ENCODE results near the gene TMC3. TPM values are rescaled to one million over a fixed set of nuclear protein-coding genes. Genes with fewer than 3 reads are reported as not detected.

The TMC3 gene
- total and polyA plus RNA-seq, 10 of the 15 experiments (the other 5 are each of a cell fraction or from before 2014, with no cell fraction given) = 0.03 to 0.04 (median 0.04) TPM; not detected in 7

DNA sequence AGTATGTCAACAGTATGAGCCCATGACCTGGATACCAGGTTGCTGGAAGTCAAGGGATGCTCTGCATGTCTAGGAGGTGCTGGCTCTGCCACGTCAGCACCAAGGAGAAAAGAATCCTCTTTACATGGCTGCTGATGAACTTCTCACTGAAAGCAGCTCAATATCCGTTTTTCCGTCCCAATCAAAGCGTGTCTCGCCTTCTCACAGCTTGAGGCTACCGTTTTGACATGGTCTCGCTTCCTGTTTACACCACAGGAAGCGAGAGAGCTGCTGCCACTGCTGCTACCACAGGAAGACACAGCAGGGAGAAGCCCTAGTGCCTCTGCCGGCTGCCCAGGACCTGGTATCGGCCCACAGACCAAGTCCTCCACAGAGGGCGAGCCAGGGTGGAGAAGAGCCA, 77.3 kb downstream of the TMC3 start:
- H3K9me3 ChIP-seq (replicated peaks; ENCODE audit: control insufficient read depth, insufficient read depth, low read length) = no peaks in the 10 kb centered on the region
- H3K4me3 ChIP-seq = peak overlapping the region; percentile 75
- peaks cover 80% of the 10 kb centered on the region for H3K79me2 ChIP-seq (ENCODE audit: control insufficient read depth, insufficient read depth, low read length)
- no peaks in the 10 kb centered on the region for H3K27me3 ChIP-seq (replicated peaks in 1 of 2; ENCODE audit: control insufficient read depth in 2 of 2, insufficient read depth in 2 of 2, low read length in 1 of 2)
- H3K4me2 ChIP-seq (ENCODE audit: control insufficient read depth, insufficient read depth) = peak overlapping the region; percentile 100
- 2% methylated on average over 11 of the region's 11 CpGs for WGBS (ENCODE audit: insufficient coverage, insufficient replicate concordance, low lambda C conversion rate, missing lambda C conversion rate)
- CTCF ChIA-PET = interaction anchor here (0.9 to 6.6 kb wide), 10 partner anchors 10 to 41 kb away, joined by 3 to 66 read pairs (median 4); no protein-coding TSS in a partner anchor
- in situ Hi-C loops (cut with MboI) = loop anchor here (10.0 to 25.0 kb wide), 5 partner anchors 302 to 1916 kb away; partner anchors contain the start of genes HDGFL3 and RPS17
- H3K4me1 ChIP-seq (ENCODE audit: control insufficient read depth, insufficient read depth, low read length) = peaks cover 60% of the 10 kb centered on the region
- peaks cover 0 to 3% of the 10 kb centered on the region in 2 experiments; a peak in 2 of 4 replicates for H3K36me3 ChIP-seq (ENCODE audit: control insufficient read depth in 2 of 2, insufficient read depth in 2 of 2, low read length in 1 of 2)
- H3K9ac ChIP-seq (ENCODE audit: control insufficient read depth, insufficient read depth, low read length) = peak overlapping the region; percentile 79
- RAD21 ChIA-PET (ENCODE audit: unreplicated experiment) = interaction anchor here (0.6 to 8.4 kb wide), 8 partner anchors 10 to 270 kb away, joined by 3 to 73 read pairs (median 4); partner anchors contain the start of gene STARD5
- no peaks in the 10 kb centered on the region for H4K20me1 ChIP-seq (ENCODE audit: control insufficient read depth, insufficient read depth)
- peak; percentile 92 for FAIRE-seq
- intact Hi-C loops (cut with micrococcal nuclease; ENCODE audit: unreplicated experiment) = loop anchor here (10.0 kb wide), 1 partner anchor 748 kb away; the partner anchor contains the start of gene MEX3B
- peak; percentile 44 for ATAC-seq
- no TSS peak for BruUV-seq (replicated peaks)
- peak; percentile 95 for DNase-seq (ENCODE audit: low read depth, low spot score)
- SMC1A ChIA-PET (ENCODE audit: uncharacterized antibody, unreplicated experiment) = interaction anchor here (0.7 to 9.6 kb wide), 12 partner anchors 11 to 273 kb away, joined by 3 to 109 read pairs (median 4); partner anchors contain the start of gene STARD5
- H2AFZ ChIP-seq (ENCODE audit: control insufficient read depth, low read depth, low read length) = peak overlapping the region; percentile 12; the same call in 1 of the 2 replicates
- H3K27ac ChIP-seq (ENCODE audit: control insufficient read depth, insufficient read depth) = peak overlapping the region; percentile 99
- POLR2A ChIA-PET = interaction anchor here (0.7 to 1.6 kb wide), 4 partner anchors 10 to 27 kb away, joined by 3 to 5 read pairs (median 4); partner anchors contain the start of gene STARD5
- TF ChIP-seq, protein P1, sequence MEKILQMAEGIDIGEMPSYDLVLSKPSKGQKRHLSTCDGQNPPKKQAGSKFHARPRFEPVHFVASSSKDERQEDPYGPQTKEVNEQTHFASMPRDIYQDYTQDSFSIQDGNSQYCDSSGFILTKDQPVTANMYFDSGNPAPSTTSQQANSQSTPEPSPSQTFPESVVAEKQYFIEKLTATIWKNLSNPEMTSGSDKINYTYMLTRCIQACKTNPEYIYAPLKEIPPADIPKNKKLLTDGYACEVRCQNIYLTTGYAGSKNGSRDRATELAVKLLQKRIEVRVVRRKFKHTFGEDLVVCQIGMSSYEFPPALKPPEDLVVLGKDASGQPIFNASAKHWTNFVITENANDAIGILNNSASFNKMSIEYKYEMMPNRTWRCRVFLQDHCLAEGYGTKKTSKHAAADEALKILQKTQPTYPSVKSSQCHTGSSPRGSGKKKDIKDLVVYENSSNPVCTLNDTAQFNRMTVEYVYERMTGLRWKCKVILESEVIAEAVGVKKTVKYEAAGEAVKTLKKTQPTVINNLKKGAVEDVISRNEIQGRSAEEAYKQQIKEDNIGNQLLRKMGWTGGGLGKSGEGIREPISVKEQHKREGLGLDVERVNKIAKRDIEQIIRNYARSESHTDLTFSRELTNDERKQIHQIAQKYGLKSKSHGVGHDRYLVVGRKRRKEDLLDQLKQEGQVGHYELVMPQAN (conservative IDR thresholded peaks at IDR 0.05) = no peak
- TF ChIP-seq, protein P2, sequence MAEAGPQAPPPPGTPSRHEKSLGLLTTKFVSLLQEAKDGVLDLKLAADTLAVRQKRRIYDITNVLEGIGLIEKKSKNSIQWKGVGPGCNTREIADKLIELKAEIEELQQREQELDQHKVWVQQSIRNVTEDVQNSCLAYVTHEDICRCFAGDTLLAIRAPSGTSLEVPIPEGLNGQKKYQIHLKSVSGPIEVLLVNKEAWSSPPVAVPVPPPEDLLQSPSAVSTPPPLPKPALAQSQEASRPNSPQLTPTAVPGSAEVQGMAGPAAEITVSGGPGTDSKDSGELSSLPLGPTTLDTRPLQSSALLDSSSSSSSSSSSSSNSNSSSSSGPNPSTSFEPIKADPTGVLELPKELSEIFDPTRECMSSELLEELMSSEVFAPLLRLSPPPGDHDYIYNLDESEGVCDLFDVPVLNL (IDR thresholded peaks at IDR 0.05; ENCODE audit: low read depth, low read length) = no peak
- TF ChIP-seq NRF1 (conservative IDR thresholded peaks at IDR 0.05; ENCODE audit: low read depth, low read length) = no peak
- no peak for TF ChIP-seq MTA3 (IDR thresholded peaks at IDR 0.05; ENCODE audit: borderline replicate concordance, low read length)
- TF ChIP-seq SP1 (IDR thresholded peaks at IDR 0.05; ENCODE audit: low read depth, low read length) = peak; percentile 73
- no peak for TF ChIP-seq RFX5 (IDR thresholded peaks at IDR 0.05; ENCODE audit: low read depth, low read length)
- TF ChIP-seq TAF1 (IDR thresholded peaks at IDR 0.05; ENCODE audit: borderline replicate concordance, low read depth, low read length) = peak; percentile 90
- no peak for TF ChIP-seq ZNF274 (IDR thresholded peaks at IDR 0.05; ENCODE audit: insufficient read depth, insufficient read length)
- no peak for TF ChIP-seq MYC (IDR thresholded peaks at IDR 0.05; ENCODE audit: insufficient read depth, insufficient read length, insufficient replicate concordance, low read length, severe bottlenecking)
- no peak for TF ChIP-seq LARP7 (IDR thresholded peaks at IDR 0.05)
- TF ChIP-seq POU2F2 (IDR thresholded peaks at IDR 0.05; ENCODE audit: borderline replicate concordance, low read depth, low read length) = peak; percentile 84
- TF ChIP-seq JUND (IDR thresholded peaks at IDR 0.05; ENCODE audit: low read depth, low read length) = peak; percentile 74; the same call in 1 of the 2 replicates
- TF ChIP-seq, protein P3, sequence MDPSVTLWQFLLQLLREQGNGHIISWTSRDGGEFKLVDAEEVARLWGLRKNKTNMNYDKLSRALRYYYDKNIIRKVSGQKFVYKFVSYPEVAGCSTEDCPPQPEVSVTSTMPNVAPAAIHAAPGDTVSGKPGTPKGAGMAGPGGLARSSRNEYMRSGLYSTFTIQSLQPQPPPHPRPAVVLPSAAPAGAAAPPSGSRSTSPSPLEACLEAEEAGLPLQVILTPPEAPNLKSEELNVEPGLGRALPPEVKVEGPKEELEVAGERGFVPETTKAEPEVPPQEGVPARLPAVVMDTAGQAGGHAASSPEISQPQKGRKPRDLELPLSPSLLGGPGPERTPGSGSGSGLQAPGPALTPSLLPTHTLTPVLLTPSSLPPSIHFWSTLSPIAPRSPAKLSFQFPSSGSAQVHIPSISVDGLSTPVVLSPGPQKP (IDR thresholded peaks at IDR 0.05; ENCODE audit: low read depth, low read length) = peak; percentile 51; the same call in 1 of the 2 replicates
- peak; percentile 87 for TF ChIP-seq DPF2 (IDR thresholded peaks at IDR 0.05)
- TF ChIP-seq NBN (IDR thresholded peaks at IDR 0.05) = peak; percentile 77
- no peak for TF ChIP-seq SREBF1 (IDR thresholded peaks at IDR 0.05; ENCODE audit: low read length)
- TF ChIP-seq MYB (IDR thresholded peaks at IDR 0.05; ENCODE audit: borderline replicate concordance, low read depth, low read length) = no peak
- TF ChIP-seq NR2F1 (conservative IDR thresholded peaks at IDR 0.05) = no peak; the same call in 1 of the 2 replicates
- TF ChIP-seq MEF2A (IDR thresholded peaks at IDR 0.05; ENCODE audit: insufficient read depth, low read depth, low read length) = peak; percentile 60; the same call in 1 of the 2 replicates
- no peak for TF ChIP-seq FOS (IDR thresholded peaks at IDR 0.05; ENCODE audit: borderline replicate concordance, extremely low read depth, insufficient read length)
- TF ChIP-seq JUNB (IDR thresholded peaks at IDR 0.05) = peak; percentile 88
- TF ChIP-seq TCF7 (IDR thresholded peaks at IDR 0.05; ENCODE audit: borderline replicate concordance) = peak; percentile 69; the same call in 1 of the 2 replicates
